Upper lobe of left lung (tissue), 6 donors: ENCODE measurements around the gene SCP2. TPM values are rescaled to one million over a fixed set of nuclear protein-coding genes. Genes with fewer than 3 reads are reported as not detected.

ENCODE experiments used
- ATAC-seq, 2 donors: fragments of 200-7000 bp; cut with Tn5 transposase; one replicate each; pipeline ENCODE4 v1.9.1; 2022; ENCODE audit warnings: mild to moderate bottlenecking in 2 of 2, moderate library complexity in 2 of 2; ENCODE audit not compliant: low FRiP score in 2 of 2
- DNase-seq, 2 donors: peaks; one replicate each; pipeline ENCODE4 v3.0.0-alpha.2; 2019 to 2020
- H3K27ac ChIP-seq, 4 donors: fragments of 200-600 bp; sonication (generic); one replicate each; pipeline ENCODE4 v1.5.1; 2016 to 2019
- H3K27me3 ChIP-seq, 4 donors: fragments of 200-600 bp; sonication (generic); one replicate each; pipeline ENCODE4 v1.5.1; 2017 to 2019
- H3K36me3 ChIP-seq, 4 donors: fragments of 200-600 bp; sonication (generic); one replicate each; pipeline ENCODE4 v1.5.1; 2016 to 2019
- H3K4me1 ChIP-seq, 4 donors: fragments of 200-600 bp; sonication (generic); one replicate each; pipeline ENCODE4 v1.5.1; 2018 to 2019
- H3K4me3 ChIP-seq, 4 donors: fragments of 200-600 bp; sonication (generic); one replicate each; pipeline ENCODE4 v1.5.1; 2017 to 2019; ENCODE audit warnings: mild to moderate bottlenecking in 2 of 4, moderate library complexity in 1 of 4
- H3K9me3 ChIP-seq, 4 donors: fragments of 200-600 bp; sonication (generic); one replicate each; pipeline ENCODE4 v1.5.1; 2018 to 2019
- EP300 ChIP-seq, 4 donors: sonication (generic); formaldehyde crosslinking; IDR thresholded peaks; one replicate each; pipeline ENCODE4 v1.5.1; 2017; ENCODE audit warnings: antibody characterized with exemption in 4 of 4, control low read depth in 2 of 4
- POLR2A ChIP-seq, 4 donors: fragments of 450-650 bp; IDR thresholded peaks; one replicate each; pipeline ENCODE4 v1.5.1; 2016 to 2017; ENCODE audit warnings: antibody characterized with exemption in 4 of 4, mild to moderate bottlenecking in 2 of 4
- POLR2AphosphoS5 ChIP-seq, 2 donors: sonication (generic); formaldehyde crosslinking; IDR thresholded peaks; one replicate each; pipeline ENCODE4 v1.5.1; 2017; ENCODE audit warnings: antibody characterized with exemption in 2 of 2
- WGBS, 2 donors: methylation state at CpG; one replicate each; pipeline ENCODE4 v1.1.5; 2017 to 2018; 5-methylcytosine and 5-hydroxymethylcytosine counted together
- total RNA-seq, 6 donors: library from RNA; depleted of rRNA in 4 of 6; stranded (reverse); fragments of >200 nt in 4 of 6; gene quantifications; one replicate each; pipeline versions ENCODE4 v1.1.0 to v1.2.1, GENCODE V29; 2016 to 2021
- TF ChIP-seq, protein P1 (sequence below), 6 experiments: fragments of 450-650 bp in 4 of 6; fragments of 200-600 bp in 2 of 6; sonication (generic) in 2 of 6; IDR thresholded peaks; one replicate each; pipeline ENCODE4 v1.5.1; 2016 to 2019; ENCODE audit warnings: antibody characterized with exemption in 6 of 6
- donor health status: DM: no; HTN: no; CAD: no; lungs with moderate emphysema.
- donor health status: DM: no; HTN: yes; CAD: no; lungs with severe emphysema.

SCP2 gene
- total RNA-seq, 6 donors from 2014 or later: 52.4 to 173 (median 131) TPM

DNA sequence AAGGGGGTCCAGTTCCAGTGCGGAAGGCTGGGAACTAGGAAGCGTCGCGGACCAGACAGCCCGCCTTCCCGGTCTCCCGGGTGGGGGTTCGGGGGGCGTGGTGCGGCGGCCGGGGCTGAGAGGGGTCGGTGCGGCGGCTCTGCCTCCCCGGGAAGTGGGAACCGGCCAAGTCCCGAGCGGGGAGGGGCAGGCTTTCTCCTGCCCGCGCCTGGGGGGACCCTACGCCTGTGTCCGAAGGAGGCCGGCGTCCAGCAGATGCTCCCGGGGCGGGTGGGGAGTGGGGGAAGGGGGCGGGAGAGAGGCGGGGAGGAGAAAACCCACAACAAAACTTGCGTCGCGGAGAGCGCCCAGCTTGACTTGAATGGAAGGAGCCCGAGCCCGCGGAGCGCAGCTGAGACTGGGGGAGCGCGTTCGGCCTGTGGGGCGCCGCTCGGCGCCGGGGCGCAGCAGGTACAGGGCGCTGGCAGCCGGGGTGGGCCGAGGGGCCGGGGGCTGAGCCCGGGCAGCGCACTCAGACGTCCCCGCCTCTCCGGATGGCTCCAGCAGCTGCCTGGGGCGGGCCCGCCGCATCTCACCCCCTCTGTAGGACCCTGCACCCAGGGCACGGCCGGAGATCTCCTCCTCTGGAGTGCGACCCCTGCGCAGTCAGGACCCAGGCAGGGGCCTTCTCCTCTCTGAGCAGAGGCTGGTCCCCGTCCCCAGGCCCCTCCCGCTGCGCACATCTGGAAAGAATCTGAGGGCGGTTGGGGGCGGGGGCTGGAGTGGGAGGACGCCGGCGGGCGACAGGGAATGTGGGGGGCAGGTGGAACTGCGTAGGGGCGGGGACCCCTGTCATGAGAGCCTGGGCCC lies 135.0 kb downstream of the SCP2 start, which contains the start of gene PODN:
TSS of gene PODN (plus strand) at position 355 of the 849 bp plus-strand sequence. CDS start 7,643 bp downstream, outside the sequence.
- peak; percentile 1 to 79 for ATAC-seq
- H3K4me1 ChIP-seq: peaks cover 20 to 29% (median 21%) of the 10 kb centered on the region in 4 donors

DNA sequence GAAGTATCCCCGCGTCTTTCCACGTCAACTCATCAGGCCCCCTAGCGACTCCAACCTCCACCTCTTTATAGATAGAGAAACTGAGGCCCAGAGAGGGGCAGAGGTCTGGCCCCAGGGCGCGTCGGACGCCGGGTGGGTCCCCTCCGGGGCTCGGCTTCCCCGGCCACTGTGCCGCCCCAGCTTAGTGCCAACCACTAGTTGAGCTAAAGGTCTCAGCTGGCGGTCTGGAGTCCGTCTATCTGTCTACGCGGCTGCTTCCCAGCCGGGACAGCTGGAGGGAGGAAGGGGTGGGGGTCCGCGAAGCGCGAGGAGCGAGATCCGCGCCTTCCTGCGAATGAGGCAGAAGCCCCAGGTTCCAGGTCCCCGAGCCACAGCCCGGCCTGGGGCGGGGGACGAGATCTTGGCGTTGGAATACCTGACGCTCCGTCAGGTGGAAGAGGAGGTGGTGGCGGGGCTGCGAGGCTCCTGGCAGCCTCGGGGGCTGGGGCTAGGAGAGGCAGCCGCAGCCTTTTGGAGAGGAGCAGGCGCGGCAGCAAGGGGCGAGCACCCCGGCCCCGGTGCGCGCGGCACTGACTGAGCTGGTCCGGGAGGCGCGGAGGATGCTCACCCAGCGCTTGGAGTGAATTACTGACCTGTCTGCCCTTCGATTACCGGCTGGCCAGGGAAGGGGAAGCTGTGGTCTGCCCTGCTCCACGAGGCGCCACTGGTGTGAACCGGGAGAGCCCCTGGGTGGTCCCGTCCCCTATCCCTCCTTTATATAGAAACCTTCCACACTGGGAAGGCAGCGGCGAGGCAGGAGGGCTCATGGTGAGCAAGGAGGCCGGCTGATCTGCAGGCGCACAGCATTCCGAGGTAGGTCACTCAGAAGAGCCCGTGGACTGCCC lies 135.9 kb downstream of the SCP2 start:
- H3K4me1 ChIP-seq: peaks cover 20 to 31% (median 23%) of the 10 kb centered on the region in 4 donors

More for the DNA sequence above, 135.0 kb downstream of the SCP2 start, which contains the start of gene PODN:
- no peak for TF ChIP-seq POLR2AphosphoS5 (IDR thresholded peaks at IDR 0.05)
- TF ChIP-seq EP300 (IDR thresholded peaks at IDR 0.05): no peak
- TF ChIP-seq, protein P1, sequence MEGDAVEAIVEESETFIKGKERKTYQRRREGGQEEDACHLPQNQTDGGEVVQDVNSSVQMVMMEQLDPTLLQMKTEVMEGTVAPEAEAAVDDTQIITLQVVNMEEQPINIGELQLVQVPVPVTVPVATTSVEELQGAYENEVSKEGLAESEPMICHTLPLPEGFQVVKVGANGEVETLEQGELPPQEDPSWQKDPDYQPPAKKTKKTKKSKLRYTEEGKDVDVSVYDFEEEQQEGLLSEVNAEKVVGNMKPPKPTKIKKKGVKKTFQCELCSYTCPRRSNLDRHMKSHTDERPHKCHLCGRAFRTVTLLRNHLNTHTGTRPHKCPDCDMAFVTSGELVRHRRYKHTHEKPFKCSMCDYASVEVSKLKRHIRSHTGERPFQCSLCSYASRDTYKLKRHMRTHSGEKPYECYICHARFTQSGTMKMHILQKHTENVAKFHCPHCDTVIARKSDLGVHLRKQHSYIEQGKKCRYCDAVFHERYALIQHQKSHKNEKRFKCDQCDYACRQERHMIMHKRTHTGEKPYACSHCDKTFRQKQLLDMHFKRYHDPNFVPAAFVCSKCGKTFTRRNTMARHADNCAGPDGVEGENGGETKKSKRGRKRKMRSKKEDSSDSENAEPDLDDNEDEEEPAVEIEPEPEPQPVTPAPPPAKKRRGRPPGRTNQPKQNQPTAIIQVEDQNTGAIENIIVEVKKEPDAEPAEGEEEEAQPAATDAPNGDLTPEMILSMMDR (IDR thresholded peaks at IDR 0.05): no peak
- TF ChIP-seq POLR2A (IDR thresholded peaks at IDR 0.05): no peak
- peaks cover 0 to 21% (median 10%) of the 10 kb centered on the region in 4 donors for H3K27me3 ChIP-seq
- no peaks in the 10 kb centered on the region for H3K36me3 ChIP-seq
- no peaks in the 10 kb centered on the region for H3K9me3 ChIP-seq
- peak within 1 kb of the TSS in 3 of 4 donors; percentile 62 to 74 (median 67) for H3K27ac ChIP-seq
- peak in 1 of 2 donors; percentile 89 for DNase-seq
- peak within 1 kb of the TSS; percentile 33 to 60 (median 49) for H3K4me3 ChIP-seq
- WGBS, 2 donors: 0 to 1% methylated on average over 39 to 40 of the region's 73 CpGs

DNA sequence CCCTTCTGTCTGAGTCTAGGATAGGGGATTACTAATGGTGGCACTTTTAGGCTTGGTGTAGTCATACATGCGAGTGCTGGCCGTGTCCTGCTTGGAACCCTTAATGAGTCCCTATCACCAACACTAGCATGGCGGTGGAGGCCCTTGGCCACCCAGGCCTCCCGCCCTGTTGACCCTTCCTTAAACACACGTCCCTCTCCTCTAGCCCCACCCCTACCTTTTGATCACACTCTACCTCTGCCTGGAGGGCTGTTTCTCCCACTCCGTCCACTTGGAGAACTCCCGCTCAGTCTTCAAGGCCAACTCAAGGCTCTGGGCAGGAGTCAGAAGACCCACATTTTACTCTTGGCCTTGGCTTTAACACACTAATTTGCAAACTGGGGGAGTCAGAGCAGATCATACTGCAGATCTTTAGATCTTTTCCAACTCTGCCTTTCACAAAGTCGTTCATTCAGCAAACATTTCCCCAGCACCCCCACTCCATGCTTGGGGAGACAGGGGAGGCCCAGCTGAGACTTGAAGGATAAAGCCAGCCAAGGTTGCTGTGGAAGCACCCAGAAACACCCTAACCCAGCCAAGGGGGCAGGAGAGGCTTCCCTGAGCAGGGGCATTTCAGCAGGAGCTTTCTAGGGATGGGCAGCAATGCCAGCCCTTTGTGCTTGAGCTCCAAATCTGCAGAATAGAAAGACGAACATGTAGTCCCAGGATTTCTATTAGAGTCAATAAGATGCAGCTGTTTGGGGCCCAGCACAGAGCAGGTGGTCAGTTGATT lies 136.9 kb downstream of the SCP2 start:
- peaks cover 0 to 21% (median 10%) of the 10 kb centered on the region in 4 donors for H3K27me3 ChIP-seq
- 94 to 97% methylated on average over 9 of the region's 9 CpGs for WGBS, 2 donors
- no peaks in the 10 kb centered on the region for H3K36me3 ChIP-seq
- no peak overlapping the region for H3K27ac ChIP-seq
- H3K9me3 ChIP-seq: no peaks in the 10 kb centered on the region
- ATAC-seq: no peak
- peaks cover 20 to 31% (median 23%) of the 10 kb centered on the region in 4 donors for H3K4me1 ChIP-seq
- DNase-seq: no peak
- TF ChIP-seq EP300 (IDR thresholded peaks at IDR 0.05): no peak
- TF ChIP-seq POLR2A (IDR thresholded peaks at IDR 0.05): no peak
- TF ChIP-seq POLR2AphosphoS5 (IDR thresholded peaks at IDR 0.05): no peak
- TF ChIP-seq, protein P1 (IDR thresholded peaks at IDR 0.05): no peak
- peak overlapping the region in 2 of 4 donors; percentile 54 to 60 for H3K4me3 ChIP-seq

More for the DNA sequence above, 135.9 kb downstream of the SCP2 start:
- ATAC-seq (peak in 1 of 2 donors; percentile 0), DNase-seq (peak in 1 of 2 donors; percentile 75)
- TF ChIP-seq, protein P1 (IDR thresholded peaks at IDR 0.05): no peak
- TF ChIP-seq POLR2AphosphoS5 (IDR thresholded peaks at IDR 0.05) (no peak), EP300 (IDR thresholded peaks at IDR 0.05) (no peak), POLR2A (IDR thresholded peaks at IDR 0.05) (no peak)
- Histone ChIP-seq H3K27me3 (peaks cover 0 to 21% (median 10%) of the 10 kb centered on the region in 4 donors), H3K27ac (peak overlapping the region in 3 of 4 donors; percentile 62 to 74 (median 67)), H3K36me3 (no peaks in the 10 kb centered on the region), H3K9me3 (no peaks in the 10 kb centered on the region), H3K4me3 (peak overlapping the region; percentile 33 to 60 (median 49))
- 30 to 36% methylated on average over 9 to 52 of the region's 61 CpGs for WGBS, 2 donors

DNA sequence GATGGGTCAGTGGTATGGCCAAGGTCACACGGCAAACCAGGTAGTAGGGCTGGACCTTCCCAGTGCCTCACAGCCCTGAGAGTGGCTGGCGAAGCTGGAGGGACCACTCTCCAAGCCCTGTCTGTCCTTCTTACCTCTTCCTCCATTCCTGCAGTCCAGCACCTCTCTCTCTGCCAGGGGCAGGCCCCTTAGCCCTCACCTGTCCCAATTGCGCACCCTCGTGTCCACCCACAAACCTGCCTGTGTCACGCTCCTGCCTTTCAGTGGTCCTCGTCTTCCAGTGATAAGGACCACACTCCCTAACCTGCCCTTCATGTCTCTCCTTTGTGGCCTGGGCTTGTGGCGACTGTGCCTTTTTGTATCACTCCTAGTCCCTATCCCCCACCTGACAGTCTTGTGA lies 138.3 kb downstream of the SCP2 start:
- DNase-seq (no peak), ATAC-seq (no peak)
- Histone ChIP-seq H3K4me1 (peaks cover 20 to 31% (median 23%) of the 10 kb centered on the region in 4 donors), H3K4me3 (no peak overlapping the region), H3K27ac (no peak overlapping the region), H3K9me3 (no peaks in the 10 kb centered on the region), H3K36me3 (no peaks in the 10 kb centered on the region), H3K27me3 (peaks cover 0 to 21% (median 10%) of the 10 kb centered on the region in 4 donors)
- TF ChIP-seq POLR2AphosphoS5 (IDR thresholded peaks at IDR 0.05): no peak
- no peak for TF ChIP-seq POLR2A (IDR thresholded peaks at IDR 0.05)
- TF ChIP-seq, protein P1 (IDR thresholded peaks at IDR 0.05): no peak
- no peak for TF ChIP-seq EP300 (IDR thresholded peaks at IDR 0.05)
- 89 to 92% methylated on average over 7 of the region's 7 CpGs for WGBS, 2 donors
